ENCODE data around the gene PPM1F. TPM values are rescaled to one million over a fixed set of nuclear protein-coding genes. Genes with fewer than 3 reads are reported as not detected.

PPM1F gene
- total RNA-seq, 2 donors from 2014 or later: 14.5 to 26.4 TPM

DNA sequence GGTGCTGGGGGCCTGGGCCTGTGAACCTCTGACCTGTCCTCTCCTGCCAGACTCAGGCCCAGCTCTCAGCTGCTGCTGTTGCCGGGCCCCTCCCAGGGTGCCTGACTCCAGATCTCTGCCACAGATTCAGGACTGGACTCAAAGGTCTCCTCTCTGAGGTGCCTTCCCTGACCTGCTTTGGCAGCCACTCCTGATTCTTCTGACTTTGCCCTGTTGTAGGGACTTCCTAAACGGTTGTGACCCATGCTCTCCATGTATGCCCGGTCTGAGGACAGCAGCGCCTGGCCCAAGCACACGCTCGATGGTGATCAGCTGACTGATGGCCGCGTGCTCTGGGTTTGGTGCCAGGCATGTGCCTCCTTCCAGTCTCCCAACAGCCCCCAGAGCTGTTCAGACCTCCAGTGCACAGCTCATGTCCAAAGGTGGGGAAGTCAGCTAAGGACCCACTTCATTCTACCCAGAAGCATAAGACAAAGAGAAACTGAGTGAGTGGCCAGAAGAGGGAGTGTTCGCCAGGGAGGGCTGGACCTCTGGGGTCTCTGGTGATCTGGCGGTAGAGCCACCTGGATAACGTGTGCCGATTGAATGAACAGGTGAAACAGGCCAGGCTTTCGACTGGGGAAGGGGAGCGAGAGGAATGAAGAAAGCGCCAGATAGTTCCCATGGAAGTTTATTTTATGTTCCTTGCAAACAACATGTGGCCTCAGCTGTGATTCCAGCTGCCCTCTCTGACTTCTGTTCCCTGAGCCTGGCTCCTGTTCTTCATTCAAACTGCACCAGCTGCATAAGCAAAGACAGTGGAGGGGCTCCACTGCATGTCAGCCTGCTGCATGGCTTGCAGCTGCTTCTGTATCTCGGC, 38.0 kb upstream of the PPM1F start:
- no peaks in the 10 kb centered on the region for H3K4me1 ChIP-seq
- H3K4me3 ChIP-seq: no peak overlapping the region
- no peaks in the 10 kb centered on the region for H3K36me3 ChIP-seq (replicated peaks in 1 of 2; ENCODE audit: insufficient read depth in 1 of 2, low read depth in 2 of 2)
- ATAC-seq (no peak), DNase-seq (no peak)
- whole genome bisulfite sequencing, 2 donors: 60 to 69% methylated on average over 15 to 16 of the region's 16 CpGs
- no peaks in the 10 kb centered on the region for H3K27me3 ChIP-seq
- TF ChIP-seq POLR2A (IDR thresholded peaks at IDR 0.05): no peak
- no peak overlapping the region for H3K27ac ChIP-seq
- no peaks in the 10 kb centered on the region for H3K9me3 ChIP-seq
- intact Hi-C loops (cut with DNase I): no loop called here

DNA sequence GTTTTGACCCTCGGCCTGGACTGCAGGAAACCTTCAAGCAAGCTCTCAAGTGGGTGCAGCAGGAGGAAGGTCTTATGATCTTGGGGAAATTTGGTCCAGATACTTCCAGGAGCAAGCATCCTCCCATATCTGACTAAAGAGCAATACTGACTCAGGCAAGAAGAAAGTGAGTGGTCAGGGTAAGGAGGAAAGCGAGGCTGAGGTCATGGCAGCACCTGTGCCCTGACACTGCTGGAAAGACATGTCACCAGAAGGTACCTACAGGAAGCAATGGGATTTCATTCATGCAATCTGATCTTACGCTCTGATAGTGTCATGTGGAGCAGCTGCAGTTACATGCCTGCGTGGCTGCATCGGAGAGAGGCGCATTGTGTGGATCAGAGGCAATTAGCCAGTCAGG, 36.4 kb upstream of the PPM1F start:
- Histone ChIP-seq H3K9me3 (no peaks in the 10 kb centered on the region), H3K4me1 (no peaks in the 10 kb centered on the region), H3K27ac (no peak overlapping the region), H3K27me3 (no peaks in the 10 kb centered on the region), H3K36me3 (replicated peaks in 1 of 2; ENCODE audit: insufficient read depth in 1 of 2, low read depth in 2 of 2) (no peaks in the 10 kb centered on the region), H3K4me3 (no peak overlapping the region)
- WGBS, 2 donors: 52 to 69% methylated on average over 6 of the region's 6 CpGs
- TF ChIP-seq CTCF (IDR thresholded peaks at IDR 0.05): no peak
- DNase-seq (no peak), ATAC-seq (no peak)
- intact Hi-C loops (cut with DNase I): no loop called here

DNA sequence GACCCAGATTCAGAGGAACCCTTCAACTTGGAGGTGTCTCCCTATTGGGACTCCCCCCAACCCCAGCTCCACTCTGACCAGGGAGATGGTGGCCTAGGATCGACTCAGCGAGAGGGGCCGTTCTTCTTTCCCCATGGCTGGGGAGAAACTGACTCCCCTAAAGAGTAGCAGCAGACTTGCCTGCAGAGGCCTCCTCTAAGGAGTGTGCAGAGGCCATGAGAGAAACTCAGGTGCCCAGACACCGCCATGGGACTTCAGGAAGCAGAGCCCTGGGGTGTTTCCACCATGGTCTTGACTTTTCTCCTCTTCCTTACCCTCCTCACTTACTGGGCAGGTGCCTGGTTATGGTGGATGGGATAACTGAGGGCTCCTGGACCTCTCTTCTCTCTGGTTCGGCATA, 32.6 kb upstream of the PPM1F start:
- Histone ChIP-seq H3K27ac (no peak overlapping the region), H3K4me3 (no peak overlapping the region), H3K9me3 (no peaks in the 10 kb centered on the region), H3K4me1 (peaks cover 13% of the 10 kb centered on the region), H3K36me3 (replicated peaks in 1 of 2; ENCODE audit: insufficient read depth in 1 of 2, low read depth in 2 of 2) (no peaks in the 10 kb centered on the region), H3K27me3 (no peaks in the 10 kb centered on the region)
- DNase-seq (no peak), ATAC-seq (no peak)
- intact Hi-C loops (cut with DNase I): no loop called here
- 88 to 92% methylated on average over 4 to 5 of the region's 5 CpGs for WGBS, 2 donors
- no peak for TF ChIP-seq POLR2A (IDR thresholded peaks at IDR 0.05)
- no peak for TF ChIP-seq CTCF (IDR thresholded peaks at IDR 0.05)

DNA sequence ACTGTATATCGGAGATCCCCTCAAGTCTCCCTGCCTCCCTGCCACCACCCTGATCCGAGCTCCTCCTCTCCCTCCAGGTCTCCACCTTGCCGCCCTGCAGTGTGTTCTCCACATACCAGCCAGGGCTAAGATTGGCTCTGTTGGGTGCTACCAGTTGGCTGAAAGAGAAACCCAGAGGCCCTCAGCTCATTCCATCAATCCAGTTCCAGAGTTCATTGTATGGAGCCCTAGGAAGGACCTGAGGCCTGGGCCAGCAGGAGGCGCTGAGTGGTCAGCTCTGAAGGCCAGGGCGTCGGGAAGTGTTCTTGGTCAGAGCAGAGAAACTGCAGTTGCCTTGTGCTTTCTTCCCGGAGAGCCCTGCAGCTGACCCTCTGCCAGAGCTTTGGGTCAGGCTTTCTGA, 32.1 kb upstream of the PPM1F start:
- DNase-seq: no peak
- ATAC-seq: no peak
- no peaks in the 10 kb centered on the region for H3K36me3 ChIP-seq (replicated peaks in 1 of 2; ENCODE audit: insufficient read depth in 1 of 2, low read depth in 2 of 2)

More for the DNA sequence above, 32.1 kb upstream of the PPM1F start:
- H3K9me3 ChIP-seq: no peaks in the 10 kb centered on the region
- WGBS, 2 donors: 42 to 44% methylated on average over 7 of the region's 7 CpGs
- intact Hi-C loops (cut with DNase I): no loop called here
- H3K4me1 ChIP-seq: peaks cover 13% of the 10 kb centered on the region
- H3K4me3 ChIP-seq: no peak overlapping the region
- no peak overlapping the region for H3K27ac ChIP-seq
- no peaks in the 10 kb centered on the region for H3K27me3 ChIP-seq
- TF ChIP-seq POLR2A (IDR thresholded peaks at IDR 0.05) (no peak), CTCF (IDR thresholded peaks at IDR 0.05) (no peak)
